Loucy (cell line): Measurements from ENCODE around the gene ZNF385B.

Source experiments
- H2AFZ ChIP-seq: fragments of 200-600 bp; sonication (generic); 2 replicates; pipeline ENCODE4 v1.6.0; 2016; ENCODE audit warnings: antibody characterized with exemption, mild to moderate bottlenecking, low read length, moderate library complexity
- H3F3A ChIP-seq: fragments of 200-600 bp; 2 replicates; pipeline ENCODE4 v1.6.0; 2016; ENCODE audit warnings: antibody characterized with exemption, low read depth, mild to moderate bottlenecking
- H3K27me3 ChIP-seq: fragments of 200-600 bp; sonication (generic); 2 replicates; pipeline ENCODE4 v1.6.1; 2014; ENCODE audit warnings: low read length, mild to moderate bottlenecking; ENCODE audit not compliant: insufficient read depth, poor library complexity, severe bottlenecking
- H3K36me3 ChIP-seq: fragments of 200-600 bp; sonication (generic); 2 replicates; pipeline ENCODE4 v1.6.1; 2016; ENCODE audit warnings: low read length; ENCODE audit not compliant: insufficient read depth
- H3K4me1 ChIP-seq: fragments of 200-600 bp; sonication (generic); 2 replicates; pipeline ENCODE4 v1.5.1; 2014; ENCODE audit warnings: low read length, mild to moderate bottlenecking; ENCODE audit not compliant: insufficient read depth, poor library complexity, severe bottlenecking
- H3K4me2 ChIP-seq: fragments of 200-600 bp; sonication (generic); 2 replicates; pipeline ENCODE4 v1.6.0; 2014; ENCODE audit warnings: antibody characterized with exemption, low read length, low read depth, mild to moderate bottlenecking; ENCODE audit not compliant: poor library complexity, severe bottlenecking
- H3K4me3 ChIP-seq: fragments of 200-600 bp; sonication (generic); 2 replicates; pipeline ENCODE4 v1.5.1; 2014; ENCODE audit warnings: low read length, mild to moderate bottlenecking, mixed read lengths; ENCODE audit not compliant: poor library complexity, severe bottlenecking
- H3K79me2 ChIP-seq: fragments of 200-600 bp; sonication (generic); 2 replicates; pipeline ENCODE4 v1.6.1; 2014; ENCODE audit warnings: low read length; ENCODE audit not compliant: insufficient read depth
- H3K9ac ChIP-seq: fragments of 200-600 bp; sonication (generic); 2 replicates; pipeline ENCODE4 v1.6.0; 2014; ENCODE audit warnings: mild to moderate bottlenecking, low read depth, low read length, moderate library complexity; ENCODE audit not compliant: poor library complexity, severe bottlenecking
- H3K9me2 ChIP-seq: fragments of 200-600 bp; sonication (generic); replicated peaks from 2 replicates; pipeline ENCODE4 v1.6.1; 2016; ENCODE audit warnings: low read depth, low read length, mixed read lengths
- H3K9me3 ChIP-seq: fragments of 200-600 bp; sonication (generic); 2 replicates; pipeline ENCODE4 v1.6.1; 2014; ENCODE audit warnings: mild to moderate bottlenecking, antibody characterized with exemption, low read length, low read depth; ENCODE audit not compliant: insufficient read depth
- H4K20me1 ChIP-seq: fragments of 200-600 bp; sonication (generic); 2 replicates; pipeline ENCODE4 v1.6.0; 2014; ENCODE audit warnings: antibody characterized with exemption, low read length, mild to moderate bottlenecking; ENCODE audit not compliant: insufficient read depth, poor library complexity, severe bottlenecking
- CTCF ChIP-seq: fragments of 200-600 bp; sonication (generic); conservative IDR thresholded peaks from 2 replicates; pipeline ENCODE4 v1.5.1; 2014; ENCODE audit warnings: mild to moderate bottlenecking, antibody characterized with exemption, low read length
- EZH2phosphoT487 ChIP-seq: fragments of 200-600 bp; IDR thresholded peaks from 2 replicates; pipeline ENCODE4 v1.6.1; 2018; ENCODE audit warnings: antibody characterized with exemption, mild to moderate bottlenecking, moderate library complexity, borderline replicate concordance

ZNF385B gene

GRCh38 chr2:179538406-179539123 lies 322.8 kb downstream of the ZNF385B start:
- Histone ChIP-seq H3K9ac (no peak overlapping the region), H3K4me1 (no peaks in the 10 kb centered on the region)
- no peak for TF ChIP-seq CTCF
- TF ChIP-seq EZH2phosphoT487: no peak

GRCh38 chr2:179536185-179536584 lies 325.2 kb downstream of the ZNF385B start:
- Histone ChIP-seq H3K79me2 (no peaks in the 10 kb centered on the region), H3K4me3 (no peak overlapping the region), H3K36me3 (no peaks in the 10 kb centered on the region), H4K20me1 (no peaks in the 10 kb centered on the region), H3K4me1 (no peaks in the 10 kb centered on the region), H3K4me2 (no peak overlapping the region), H3K9me3 (no peaks in the 10 kb centered on the region), H3K9me2 (no peaks in the 10 kb centered on the region), H2AFZ (no peak overlapping the region), H3K9ac (no peak overlapping the region), H3K27me3 (no peaks in the 10 kb centered on the region), H3F3A (no peaks in the 10 kb centered on the region)
- TF ChIP-seq CTCF (no peak), EZH2phosphoT487 (no peak)

More at GRCh38 chr2:179538406-179539123, 322.8 kb downstream of the ZNF385B start:
- Histone ChIP-seq H3K4me2 (no peak overlapping the region), H3K36me3 (no peaks in the 10 kb centered on the region), H3K27me3 (no peaks in the 10 kb centered on the region), H3K9me3 (no peaks in the 10 kb centered on the region), H2AFZ (no peak overlapping the region), H3F3A (no peaks in the 10 kb centered on the region), H4K20me1 (no peaks in the 10 kb centered on the region), H3K4me3 (no peak overlapping the region), H3K9me2 (no peaks in the 10 kb centered on the region), H3K79me2 (no peaks in the 10 kb centered on the region)

GRCh38 chr2:179533875-179534274 lies 327.5 kb downstream of the ZNF385B start:
- TF ChIP-seq CTCF (no peak), EZH2phosphoT487 (no peak)
- Histone ChIP-seq H2AFZ (no peak overlapping the region), H3K27me3 (no peaks in the 10 kb centered on the region), H3K4me1 (no peaks in the 10 kb centered on the region), H3K9ac (no peak overlapping the region), H3K4me3 (no peak overlapping the region), H3K9me2 (no peaks in the 10 kb centered on the region), H3K36me3 (no peaks in the 10 kb centered on the region), H3K9me3 (no peaks in the 10 kb centered on the region), H4K20me1 (no peaks in the 10 kb centered on the region), H3K4me2 (no peak overlapping the region), H3F3A (no peaks in the 10 kb centered on the region), H3K79me2 (no peaks in the 10 kb centered on the region)
